SKM-1 (cell line): ENCODE results near the gene SOCS3.

Source experiments
- DNase-seq: peaks from one replicate; lab custom pipeline; 2025; ENCODE audit not compliant: unreplicated experiment; lab: John Stamatoyannopoulos, UW

The SOCS3 gene

GRCh38 chr17:78351449-78352006 lies 8.3 kb downstream of the SOCS3 start:
- DNase-seq, result no peak

- DNase-seq, result no peak
Observed at GRCh38 chr17:78349891-78350642, 9.8 kb downstream of the SOCS3 start.

- DNase-seq, result no peak
Observed at GRCh38 chr17:78348055-78348770, 11.7 kb downstream of the SOCS3 start.

GRCh38 chr17:78347453-78347852 lies 12.4 kb downstream of the SOCS3 start:
- no peak for DNase-seq

GRCh38 chr17:78346605-78347250 lies 13.1 kb downstream of the SOCS3 start:
- DNase-seq, result no peak

- no peak for DNase-seq
Observed at GRCh38 chr17:78345791-78346494, 13.9 kb downstream of the SOCS3 start.

- DNase-seq, result no peak
Observed at GRCh38 chr17:78345172-78345571, 14.7 kb downstream of the SOCS3 start.

GRCh38 chr17:78344666-78345065 lies 15.2 kb downstream of the SOCS3 start:
- DNase-seq, result no peak

- no peak for DNase-seq
Observed at GRCh38 chr17:78343543-78344201, 16.2 kb downstream of the SOCS3 start.

- DNase-seq, result no peak
Observed at GRCh38 chr17:78343187-78343542, 16.7 kb downstream of the SOCS3 start.

GRCh38 chr17:78342449-78343186 lies 17.3 kb downstream of the SOCS3 start:
- no peak for DNase-seq

GRCh38 chr17:78341559-78342448 lies 18.1 kb downstream of the SOCS3 start:
- DNase-seq, result no peak

- DNase-seq, result no peak
Observed at GRCh38 chr17:78340183-78340955, 19.5 kb downstream of the SOCS3 start.

- DNase-seq, result no peak
Observed at GRCh38 chr17:78338486-78339259, 21.2 kb downstream of the SOCS3 start.

- DNase-seq, result peak; percentile 75
Observed at GRCh38 chr17:78337244-78338109, 22.4 kb downstream of the SOCS3 start.

- DNase-seq, result no peak
Observed at GRCh38 chr17:78335209-78335608, 24.7 kb downstream of the SOCS3 start.

GRCh38 chr17:78332991-78333390 lies 26.9 kb downstream of the SOCS3 start:
- no peak for DNase-seq
